ENCODE results near the gene LTBP3.

LTBP3 gene

GRCh38 chr11:65549096-65549495 is 9.1 kb downstream of the LTBP3 start:
- Histone ChIP-seq H3K27me3 (ENCODE audit: control insufficient read depth, insufficient read depth, low read length) (peaks cover 61% of the 10 kb centered on the region), H3K9me3 (ENCODE audit: control insufficient read depth, insufficient read depth, low read depth, low read length) (no peaks in the 10 kb centered on the region), H3K27ac (ENCODE audit: low read depth, low read length) (no peak overlapping the region), H3K4me3 (ENCODE audit: low read depth, low read length) (no peak overlapping the region), H3K9ac (ENCODE audit: low read length) (no peak overlapping the region), H3K4me1 (ENCODE audit: control insufficient read depth, insufficient read depth, low read length) (peaks cover 23% of the 10 kb centered on the region), H3K36me3 (ENCODE audit: control insufficient read depth, insufficient read depth, low read length) (no peaks in the 10 kb centered on the region)

DNA sequence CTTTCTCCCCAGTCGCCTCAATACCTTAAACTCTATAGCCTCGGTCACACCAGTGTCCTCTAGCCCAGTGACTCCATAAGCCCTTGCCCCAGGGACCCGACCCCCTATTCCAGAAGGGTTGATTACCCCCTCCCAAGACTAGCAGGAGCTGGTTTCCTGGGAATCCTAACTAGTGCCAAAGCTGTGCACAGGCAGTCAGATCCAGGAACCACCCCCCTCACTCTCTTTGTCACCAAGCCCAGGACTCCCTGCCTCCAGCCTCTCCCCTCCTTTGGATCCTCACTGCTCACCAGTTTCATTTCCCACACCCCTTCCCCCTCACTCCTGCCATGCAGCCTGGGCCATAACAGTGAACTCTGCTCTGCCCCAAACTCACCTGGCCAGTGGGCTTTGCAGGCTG is 9.8 kb downstream of the LTBP3 start:
- H3K4me1 ChIP-seq (ENCODE audit: control insufficient read depth, insufficient read depth, low read length) = peaks cover 20% of the 10 kb centered on the region
- no peaks in the 10 kb centered on the region for H3K9me3 ChIP-seq (ENCODE audit: control insufficient read depth, insufficient read depth, low read depth, low read length)
- H3K4me3 ChIP-seq (ENCODE audit: low read depth, low read length) = no peak overlapping the region
- no peak overlapping the region for H3K27ac ChIP-seq (ENCODE audit: low read depth, low read length)
- peaks cover 62% of the 10 kb centered on the region for H3K27me3 ChIP-seq (ENCODE audit: control insufficient read depth, insufficient read depth, low read length)
- H3K9ac ChIP-seq (ENCODE audit: low read length) = no peak overlapping the region
- H3K36me3 ChIP-seq (ENCODE audit: control insufficient read depth, insufficient read depth, low read length) = no peaks in the 10 kb centered on the region

DNA sequence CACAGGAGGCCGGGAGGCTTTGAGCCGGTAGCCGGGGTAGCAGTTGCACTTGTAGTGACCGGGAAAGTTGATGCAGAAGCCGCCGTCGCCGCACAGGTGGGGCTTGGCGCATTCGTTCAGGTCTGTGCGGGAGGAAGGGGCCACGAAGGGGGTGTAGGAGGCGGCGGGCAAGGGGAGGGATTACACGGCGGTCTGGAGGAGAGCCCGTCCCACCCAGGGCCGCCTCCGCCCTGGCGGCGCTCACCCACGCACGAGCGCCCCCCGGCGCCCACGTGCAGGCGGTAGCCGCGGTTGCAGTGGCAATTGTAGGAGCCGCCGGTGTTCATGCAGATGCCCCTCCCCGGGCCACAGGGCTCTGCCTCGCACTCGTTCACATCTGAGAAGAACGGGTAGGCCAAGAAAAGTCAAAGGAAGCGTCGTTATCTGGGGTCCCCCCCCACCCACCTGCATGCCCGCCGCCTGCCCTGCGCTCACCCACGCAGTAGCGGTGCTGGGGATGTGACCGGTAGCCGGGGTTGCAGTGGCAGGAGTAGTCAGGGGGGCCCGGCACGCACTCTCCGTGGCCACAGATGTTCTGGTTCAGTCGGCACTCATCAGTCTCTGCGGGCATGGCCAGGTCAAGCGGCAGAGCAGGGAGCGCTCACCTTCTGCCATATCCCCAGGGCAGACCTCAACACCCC is 10.6 kb downstream of the LTBP3 start:
- H3K4me1 ChIP-seq (ENCODE audit: control insufficient read depth, insufficient read depth, low read length) = peaks cover 18% of the 10 kb centered on the region
- peak overlapping the region; percentile 28; the same call in 1 of the 2 replicates for H3K4me3 ChIP-seq (ENCODE audit: low read depth, low read length)
- peaks cover 62% of the 10 kb centered on the region for H3K27me3 ChIP-seq (ENCODE audit: control insufficient read depth, insufficient read depth, low read length)
- H3K9me3 ChIP-seq (ENCODE audit: control insufficient read depth, insufficient read depth, low read depth, low read length) = no peaks in the 10 kb centered on the region
- H3K36me3 ChIP-seq (ENCODE audit: control insufficient read depth, insufficient read depth, low read length) = no peaks in the 10 kb centered on the region
- H3K27ac ChIP-seq (ENCODE audit: low read depth, low read length) = no peak overlapping the region
- no peak overlapping the region for H3K9ac ChIP-seq (ENCODE audit: low read length)

GRCh38 chr11:65546217-65546958 is 11.8 kb downstream of the LTBP3 start:
- Histone ChIP-seq H3K9ac (ENCODE audit: low read length) (no peak overlapping the region), H3K4me1 (ENCODE audit: control insufficient read depth, insufficient read depth, low read length) (peaks cover 11% of the 10 kb centered on the region), H3K27me3 (ENCODE audit: control insufficient read depth, insufficient read depth, low read length) (peaks cover 68% of the 10 kb centered on the region), H3K4me3 (ENCODE audit: low read depth, low read length) (peak overlapping the region; percentile 74), H3K9me3 (ENCODE audit: control insufficient read depth, insufficient read depth, low read depth, low read length) (no peaks in the 10 kb centered on the region), H3K36me3 (ENCODE audit: control insufficient read depth, insufficient read depth, low read length) (no peaks in the 10 kb centered on the region), H3K27ac (ENCODE audit: low read depth, low read length) (no peak overlapping the region)

- peaks cover 12% of the 10 kb centered on the region for H3K4me1 ChIP-seq (ENCODE audit: control insufficient read depth, insufficient read depth, low read length)
- no peak overlapping the region for H3K27ac ChIP-seq (ENCODE audit: low read depth, low read length)
- H3K36me3 ChIP-seq (ENCODE audit: control insufficient read depth, insufficient read depth, low read length) = no peaks in the 10 kb centered on the region
- no peak overlapping the region for H3K9ac ChIP-seq (ENCODE audit: low read length)
- H3K27me3 ChIP-seq (ENCODE audit: control insufficient read depth, insufficient read depth, low read length) = peaks cover 63% of the 10 kb centered on the region
- H3K9me3 ChIP-seq (ENCODE audit: control insufficient read depth, insufficient read depth, low read depth, low read length) = no peaks in the 10 kb centered on the region
- peak overlapping the region; percentile 74 for H3K4me3 ChIP-seq (ENCODE audit: low read depth, low read length)
These were observed 12.3 kb downstream of the LTBP3 start for GRCh38 chr11:65545853-65546216.

GRCh38 chr11:65542738-65543390 is 15.3 kb downstream of the LTBP3 start:
- Histone ChIP-seq H3K27me3 (ENCODE audit: control insufficient read depth, insufficient read depth, low read length) (peaks cover 72% of the 10 kb centered on the region), H3K4me1 (ENCODE audit: control insufficient read depth, insufficient read depth, low read length) (peaks cover 12% of the 10 kb centered on the region)

GRCh38 chr11:65541093-65541982 is 16.8 kb downstream of the LTBP3 start:
- no peaks in the 10 kb centered on the region for H3K9me3 ChIP-seq (ENCODE audit: control insufficient read depth, insufficient read depth, low read depth, low read length)
- H3K27me3 ChIP-seq (ENCODE audit: control insufficient read depth, insufficient read depth, low read length) = peaks cover 63% of the 10 kb centered on the region
- H3K9ac ChIP-seq (ENCODE audit: low read length) = no peak overlapping the region
- H3K27ac ChIP-seq (ENCODE audit: low read depth, low read length) = no peak overlapping the region
- peaks cover 9% of the 10 kb centered on the region for H3K4me1 ChIP-seq (ENCODE audit: control insufficient read depth, insufficient read depth, low read length)
- peak overlapping the region; percentile 80 for H3K4me3 ChIP-seq (ENCODE audit: low read depth, low read length)
- peaks cover 12% of the 10 kb centered on the region; the same call in 1 of the 2 replicates for H3K36me3 ChIP-seq (ENCODE audit: control insufficient read depth, insufficient read depth, low read length)

More at GRCh38 chr11:65542738-65543390, 15.3 kb downstream of the LTBP3 start:
- H3K27ac ChIP-seq (ENCODE audit: low read depth, low read length) = no peak overlapping the region
- H3K4me3 ChIP-seq (ENCODE audit: low read depth, low read length) = no peak overlapping the region
- no peak overlapping the region for H3K9ac ChIP-seq (ENCODE audit: low read length)
- peaks cover under 1% of the 10 kb centered on the region; the same call in 1 of the 2 replicates for H3K36me3 ChIP-seq (ENCODE audit: control insufficient read depth, insufficient read depth, low read length)
- H3K9me3 ChIP-seq (ENCODE audit: control insufficient read depth, insufficient read depth, low read depth, low read length) = no peaks in the 10 kb centered on the region

- no peak overlapping the region for H3K27ac ChIP-seq (ENCODE audit: low read depth, low read length)
- H3K36me3 ChIP-seq (ENCODE audit: control insufficient read depth, insufficient read depth, low read length) = peaks cover 20% of the 10 kb centered on the region
- no peaks in the 10 kb centered on the region for H3K9me3 ChIP-seq (ENCODE audit: control insufficient read depth, insufficient read depth, low read depth, low read length)
- H3K4me3 ChIP-seq (ENCODE audit: low read depth, low read length) = peak overlapping the region; percentile 80
- peaks cover 54% of the 10 kb centered on the region for H3K27me3 ChIP-seq (ENCODE audit: control insufficient read depth, insufficient read depth, low read length)
- H3K9ac ChIP-seq (ENCODE audit: low read length) = peak overlapping the region; percentile 54
- peaks cover 3% of the 10 kb centered on the region; the same call in 1 of the 2 replicates for H3K4me1 ChIP-seq (ENCODE audit: control insufficient read depth, insufficient read depth, low read length)
These were observed 17.7 kb downstream of the LTBP3 start for GRCh38 chr11:65540290-65541092.

DNA sequence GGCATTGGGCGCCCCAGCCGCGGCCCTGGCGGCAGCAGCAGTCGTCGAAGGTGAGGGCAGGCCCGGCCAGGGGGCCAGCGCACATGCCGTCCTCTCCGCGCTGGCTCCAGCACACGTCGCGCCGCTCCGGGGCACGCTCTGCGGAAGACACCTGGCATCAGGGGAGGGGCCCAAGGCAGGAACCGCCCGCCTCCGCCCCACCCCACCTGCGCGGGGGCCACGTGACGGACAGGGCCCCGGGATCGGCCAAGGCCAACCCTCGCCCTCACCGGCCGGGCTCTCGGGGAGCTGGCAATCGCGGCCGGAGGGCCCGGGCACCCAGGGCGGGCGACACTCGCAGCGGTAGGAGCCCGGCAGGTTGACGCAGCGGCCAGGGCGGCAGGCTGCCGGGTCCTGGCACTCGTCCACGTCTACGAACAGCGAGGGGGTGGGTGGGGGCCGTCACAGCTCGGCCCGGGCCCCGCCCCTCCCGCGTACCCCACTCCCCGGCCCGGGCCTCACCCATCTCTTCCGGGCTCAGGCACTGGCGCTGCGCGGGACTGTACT is 18.3 kb downstream of the LTBP3 start:
- Histone ChIP-seq H3K9me3 (ENCODE audit: control insufficient read depth, insufficient read depth, low read depth, low read length) (no peaks in the 10 kb centered on the region), H3K36me3 (ENCODE audit: control insufficient read depth, insufficient read depth, low read length) (peaks cover 27% of the 10 kb centered on the region), H3K4me3 (ENCODE audit: low read depth, low read length) (peak overlapping the region; percentile 80), H3K9ac (ENCODE audit: low read length) (peak overlapping the region; percentile 54), H3K27ac (ENCODE audit: low read depth, low read length) (no peak overlapping the region), H3K27me3 (ENCODE audit: control insufficient read depth, insufficient read depth, low read length) (peaks cover 47% of the 10 kb centered on the region), H3K4me1 (ENCODE audit: control insufficient read depth, insufficient read depth, low read length) (peaks cover 3% of the 10 kb centered on the region; the same call in 1 of the 2 replicates)
